LNCaP clone FGC (cell line): ENCODE data around the gene PRKN.

Experiments
- DNase-seq: peaks from one replicate; pipeline ENCODE4 v3.0.0-alpha.2; 2011; ENCODE audit warnings: low read depth
- H3K4me3 ChIP-seq: 2 replicates; pipeline ENCODE4 v1.5.1; 2011; ENCODE audit warnings: mild to moderate bottlenecking, low read depth, low read length, control low read depth
- TF ChIP-seq, protein P1 (sequence below): IDR thresholded peaks from 2 replicates; pipeline ENCODE4 v1.5.1; 2012; ENCODE audit warnings: mild to moderate bottlenecking; ENCODE audit not compliant: control insufficient read depth, insufficient read depth; ENCODE audit errors: extremely low read depth

PRKN gene

DNA sequence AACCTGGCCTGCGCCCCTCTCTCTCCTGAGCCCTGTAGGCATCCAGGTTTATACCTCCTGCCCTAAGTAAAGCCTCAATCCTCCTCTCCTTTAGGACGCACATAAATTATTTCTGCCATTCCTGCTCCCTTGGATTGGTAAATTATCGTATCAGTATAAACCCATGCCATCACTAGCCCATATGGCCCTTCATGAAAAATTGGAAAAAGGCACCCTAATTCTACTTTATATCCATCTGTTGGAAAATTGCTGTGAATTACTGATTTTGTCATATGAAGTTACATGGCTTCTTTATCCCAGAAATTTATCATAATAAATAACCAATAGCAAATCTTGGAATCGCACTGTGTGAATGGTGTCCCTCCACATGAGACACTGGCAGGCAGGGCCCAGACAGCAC is 395.2 kb downstream of the PRKN start:
- H3K4me3 ChIP-seq: no peak overlapping the region
- no peak for DNase-seq
- TF ChIP-seq, protein P1, sequence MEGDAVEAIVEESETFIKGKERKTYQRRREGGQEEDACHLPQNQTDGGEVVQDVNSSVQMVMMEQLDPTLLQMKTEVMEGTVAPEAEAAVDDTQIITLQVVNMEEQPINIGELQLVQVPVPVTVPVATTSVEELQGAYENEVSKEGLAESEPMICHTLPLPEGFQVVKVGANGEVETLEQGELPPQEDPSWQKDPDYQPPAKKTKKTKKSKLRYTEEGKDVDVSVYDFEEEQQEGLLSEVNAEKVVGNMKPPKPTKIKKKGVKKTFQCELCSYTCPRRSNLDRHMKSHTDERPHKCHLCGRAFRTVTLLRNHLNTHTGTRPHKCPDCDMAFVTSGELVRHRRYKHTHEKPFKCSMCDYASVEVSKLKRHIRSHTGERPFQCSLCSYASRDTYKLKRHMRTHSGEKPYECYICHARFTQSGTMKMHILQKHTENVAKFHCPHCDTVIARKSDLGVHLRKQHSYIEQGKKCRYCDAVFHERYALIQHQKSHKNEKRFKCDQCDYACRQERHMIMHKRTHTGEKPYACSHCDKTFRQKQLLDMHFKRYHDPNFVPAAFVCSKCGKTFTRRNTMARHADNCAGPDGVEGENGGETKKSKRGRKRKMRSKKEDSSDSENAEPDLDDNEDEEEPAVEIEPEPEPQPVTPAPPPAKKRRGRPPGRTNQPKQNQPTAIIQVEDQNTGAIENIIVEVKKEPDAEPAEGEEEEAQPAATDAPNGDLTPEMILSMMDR: no peak

DNA sequence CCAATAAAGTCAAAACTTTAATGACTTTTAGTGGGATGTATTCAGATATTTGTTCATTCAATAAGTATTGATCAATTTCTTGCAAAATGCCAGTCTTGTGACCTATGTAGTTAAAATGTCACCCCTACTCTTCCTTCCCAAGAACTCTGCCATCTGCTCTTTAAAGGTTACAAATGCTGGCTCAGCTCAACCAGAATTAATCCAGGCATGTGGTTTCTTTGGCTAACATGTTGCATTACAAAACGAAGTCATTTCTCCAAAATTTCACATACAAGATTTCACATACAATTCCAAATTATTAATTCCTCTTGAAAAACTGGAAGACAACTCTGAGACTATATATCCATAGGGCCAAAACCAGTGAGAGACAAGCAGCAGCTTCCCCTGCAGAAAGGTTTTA is 395.7 kb downstream of the PRKN start:
- TF ChIP-seq, protein P1: no peak
- no peak for DNase-seq
- no peak overlapping the region for H3K4me3 ChIP-seq

DNA sequence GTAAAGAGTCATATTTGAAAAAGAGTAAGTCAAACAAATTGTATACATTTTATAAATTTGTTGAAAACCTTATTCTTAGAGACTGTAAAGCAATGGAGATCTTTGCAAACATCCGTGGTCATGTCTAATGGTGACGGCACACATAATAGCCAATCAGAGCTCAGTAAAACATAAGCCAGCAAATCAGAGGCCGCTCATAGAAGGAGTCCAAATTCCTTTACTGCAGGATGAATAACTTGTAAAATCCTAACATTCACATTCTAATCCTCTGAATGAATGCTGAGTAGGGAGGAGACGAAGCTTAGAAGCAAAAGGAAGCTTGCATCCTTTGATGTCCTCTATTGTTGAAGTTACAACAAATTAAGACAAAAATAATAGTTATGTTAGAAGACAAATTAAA is 401.7 kb downstream of the PRKN start:
- H3K4me3 ChIP-seq: no peak overlapping the region
- TF ChIP-seq, protein P1: no peak
- DNase-seq: no peak

DNA sequence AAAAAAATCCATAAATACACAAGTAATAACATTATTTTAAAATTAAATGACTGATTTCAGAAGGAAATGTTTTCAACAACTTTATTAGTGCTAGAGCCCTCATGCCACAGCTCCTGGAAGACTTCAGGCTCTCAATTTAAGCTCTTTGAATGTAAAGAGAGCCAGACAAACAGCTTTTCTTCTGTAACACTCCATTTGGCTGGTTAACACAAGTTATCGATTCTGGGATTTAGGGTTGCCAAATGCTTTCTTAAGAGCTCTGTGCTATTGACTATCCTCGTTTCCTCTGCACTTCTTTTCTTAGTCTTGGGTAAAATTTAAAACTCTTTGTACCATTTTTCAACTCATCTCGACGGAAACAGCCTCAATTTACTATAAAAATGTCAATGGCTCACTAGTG is 402.5 kb downstream of the PRKN start:
- TF ChIP-seq, protein P1: no peak
- no peak for DNase-seq
- no peak overlapping the region for H3K4me3 ChIP-seq

DNA sequence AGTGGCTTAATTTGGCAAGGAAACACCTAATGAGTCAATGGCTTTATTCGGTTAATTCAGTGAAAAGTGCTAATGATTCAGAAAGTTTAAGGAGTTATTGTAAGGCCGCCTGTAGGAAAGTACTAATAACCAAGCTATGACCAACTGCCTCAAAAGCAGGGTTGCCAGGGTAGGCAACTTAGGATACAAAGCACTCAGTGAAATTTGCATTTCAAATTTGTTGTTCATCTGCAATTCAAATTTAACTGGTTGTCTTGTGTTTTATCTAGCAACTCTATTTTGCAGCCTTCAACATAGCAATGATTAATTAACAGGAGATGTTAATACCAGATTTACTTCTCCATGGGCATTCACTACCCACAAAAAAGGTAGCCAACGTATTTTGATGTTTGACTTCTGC is 412.3 kb downstream of the PRKN start:
- TF ChIP-seq, protein P1: no peak
- no peak overlapping the region for H3K4me3 ChIP-seq
- no peak for DNase-seq

DNA sequence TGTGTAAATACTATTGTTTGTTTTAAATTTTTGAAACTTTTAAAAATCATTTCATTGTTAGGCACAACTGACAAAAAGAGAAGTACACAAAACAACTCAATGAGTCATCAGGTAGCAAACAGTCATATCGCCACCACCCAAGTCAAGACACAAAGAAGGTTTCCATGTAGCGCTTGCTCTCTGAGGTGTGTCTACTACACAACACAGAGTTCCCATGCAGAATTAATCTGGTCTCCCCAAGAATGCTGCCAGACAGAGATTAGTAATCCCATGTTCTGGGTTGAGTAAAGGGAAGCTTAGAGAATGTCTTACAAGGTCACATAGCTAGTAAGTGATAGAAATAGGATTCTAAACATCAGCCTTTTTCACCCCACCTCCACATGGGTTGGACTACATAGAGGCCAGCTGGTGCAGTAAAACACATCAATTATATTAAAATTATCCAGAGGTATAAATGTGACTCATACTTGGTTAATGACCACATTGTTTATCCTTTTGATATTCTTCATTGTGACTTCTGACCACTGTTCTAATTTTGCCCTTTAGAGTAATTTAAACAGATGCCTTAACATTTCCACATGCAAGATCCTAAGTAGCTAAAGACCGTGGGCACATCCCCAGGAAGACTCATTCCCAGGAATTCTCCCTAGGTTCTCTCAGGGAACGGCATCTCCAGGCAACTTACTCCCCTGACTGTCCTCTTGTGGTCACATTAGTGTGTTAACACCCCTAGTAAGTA is 413.5 kb downstream of the PRKN start:
- DNase-seq: no peak
- H3K4me3 ChIP-seq: no peak overlapping the region
- TF ChIP-seq, protein P1: no peak

DNA sequence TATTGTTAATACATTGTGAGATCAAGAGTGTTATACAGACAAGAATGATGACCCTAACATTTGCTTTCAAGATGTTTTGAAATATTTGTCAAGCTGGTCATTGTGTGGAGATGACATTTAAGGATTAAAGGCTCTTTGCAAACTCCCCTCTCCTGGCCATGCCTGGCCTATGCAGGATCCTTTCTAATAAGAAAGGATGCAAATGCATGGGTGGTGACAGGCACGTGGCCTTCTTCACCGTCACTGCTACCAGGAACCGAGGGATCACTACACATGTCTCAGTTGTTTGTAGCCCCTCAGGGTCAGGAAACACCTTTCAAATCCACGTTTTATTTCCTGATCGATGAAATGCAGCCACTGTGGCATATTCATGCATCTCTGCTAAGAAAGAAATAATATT is 419.7 kb downstream of the PRKN start:
- DNase-seq: no peak
- H3K4me3 ChIP-seq: no peak overlapping the region
- TF ChIP-seq, protein P1: no peak
